WTC11 (cell line): ENCODE data around the gene ARHGAP10. TPM values are rescaled to one million over a fixed set of nuclear protein-coding genes. Genes with fewer than 3 reads are reported as not detected.

ENCODE experiments used
- ATAC-seq: fragments of 200-7000 bp; cut with Tn5 transposase; 2 replicates; pipeline ENCODE4 v1.10.0; 2021; ENCODE audit warnings: mild to moderate bottlenecking, moderate library complexity
- CTCF ChIA-PET: fragments of 300-600 bp; sonication (Branson Sonifier 250); formaldehyde crosslinking; loops from one replicate; lab custom pipeline; 2021; ENCODE audit warnings: antibody characterized with exemption; lab: Charles Lee
- POLR2A ChIA-PET: fragments of 350-600 bp; sonication (Branson Sonifier 250); formaldehyde crosslinking; loops from one replicate; lab custom pipeline; 2021; ENCODE audit warnings: antibody characterized with exemption; lab: Charles Lee
- DNase-seq: peaks from one replicate; pipeline ENCODE4 v3.0.0; 2021; ENCODE audit warnings: low spot score
- H3K27ac Mint-ChIP-seq: 2 replicates; pipeline ENCODE4 v1.8.0; 2021; ENCODE audit warnings: mixed read lengths
- H3K27me3 Mint-ChIP-seq: 2 replicates; pipeline ENCODE4 v1.8.0; 2021; ENCODE audit warnings: low read depth, mild to moderate bottlenecking, moderate library complexity, mixed read lengths
- H3K36me3 Mint-ChIP-seq: 2 replicates; pipeline ENCODE4 v1.8.0; 2021; ENCODE audit warnings: mixed read lengths
- H3K4me1 Mint-ChIP-seq: 2 replicates; pipeline ENCODE4 v1.8.0; 2022; ENCODE audit warnings: mixed read lengths
- H3K4me3 Mint-ChIP-seq: 2 replicates; pipeline ENCODE4 v1.8.0; 2021; ENCODE audit warnings: mild to moderate bottlenecking, moderate library complexity, mixed read lengths
- H3K9me3 Mint-ChIP-seq: 2 replicates; pipeline ENCODE4 v1.8.0; 2021; ENCODE audit warnings: mixed read lengths
- ATF2 ChIP-seq: sonication (generic); formaldehyde crosslinking; IDR thresholded peaks from 2 replicates; pipeline ENCODE4 v1.8.1; 2022; ENCODE audit warnings: low read depth, missing genetic modification reagents, borderline replicate concordance
- CBFB ChIP-seq: sonication (generic); formaldehyde crosslinking; IDR thresholded peaks from 2 replicates; pipeline ENCODE4 v1.8.1; 2022; ENCODE audit warnings: mild to moderate bottlenecking, low read depth, missing genetic modification reagents
- CREB1 ChIP-seq: sonication (generic); formaldehyde crosslinking; IDR thresholded peaks from 2 replicates; pipeline ENCODE4 v1.8.0; 2023; ENCODE audit warnings: mild to moderate bottlenecking, missing genetic modification reagents
- EMX1 ChIP-seq: fragments of 250-450 bp; sonication (Bioruptor Pico); IDR thresholded peaks from 2 replicates; pipeline ENCODE4 v1.8.0; 2021; ENCODE audit warnings: mild to moderate bottlenecking
- ERG ChIP-seq: fragments of 250-450 bp; sonication (Bioruptor Pico); IDR thresholded peaks from 2 replicates; pipeline ENCODE4 v1.8.0; 2021; ENCODE audit warnings: mild to moderate bottlenecking
- GABPB1 ChIP-seq: sonication (generic); formaldehyde crosslinking; IDR thresholded peaks from 2 replicates; pipeline ENCODE4 v1.8.1; 2023; ENCODE audit warnings: mild to moderate bottlenecking, missing genetic modification reagents
- KAT7 ChIP-seq: sonication (generic); formaldehyde crosslinking; IDR thresholded peaks from 2 replicates; pipeline ENCODE4 v1.8.1; 2023; ENCODE audit warnings: missing genetic modification reagents, mild to moderate bottlenecking, borderline replicate concordance
- NR3C1 ChIP-seq: sonication (generic); formaldehyde crosslinking; conservative IDR thresholded peaks from 2 replicates; pipeline ENCODE4 v1.8.1; 2023; ENCODE audit warnings: low read depth, mild to moderate bottlenecking, missing genetic modification reagents
- PRRX2 ChIP-seq: fragments of 250-450 bp; sonication (Bioruptor Pico); IDR thresholded peaks from 2 replicates; pipeline ENCODE4 v1.8.0; 2021; ENCODE audit warnings: mild to moderate bottlenecking
- RORB ChIP-seq: fragments of 250-450 bp; sonication (Bioruptor Pico); IDR thresholded peaks from 2 replicates; pipeline ENCODE4 v1.9.0; 2021; ENCODE audit warnings: mild to moderate bottlenecking
- TP53 ChIP-seq: sonication (generic); formaldehyde crosslinking; IDR thresholded peaks from 2 replicates; pipeline ENCODE4 v1.8.1; 2023; ENCODE audit warnings: mild to moderate bottlenecking, missing genetic modification reagents
- ZNF138 ChIP-seq: sonication (generic); formaldehyde crosslinking; conservative IDR thresholded peaks from 2 replicates; pipeline ENCODE4 v1.8.1; 2022; ENCODE audit warnings: mild to moderate bottlenecking, moderate library complexity, missing genetic modification reagents
- ZSCAN18 ChIP-seq: fragments of 250-450 bp; sonication (Bioruptor Pico); IDR thresholded peaks from 2 replicates; pipeline ENCODE4 v2.1.2; 2022; ENCODE audit warnings: mild to moderate bottlenecking, moderate library complexity
- total RNA-seq: library from RNA; stranded (reverse); gene quantifications from 3 replicates; pipeline ENCODE4 v1.2.3, GENCODE V29; 2021
- TF ChIP-seq, protein P1 (sequence below): sonication (generic); formaldehyde crosslinking; IDR thresholded peaks from 2 replicates; pipeline ENCODE4 v1.8.0; 2022; ENCODE audit warnings: missing genetic modification reagents
- TF ChIP-seq, protein P2 (sequence below): fragments of 250-450 bp; sonication (Bioruptor Pico); IDR thresholded peaks from 2 replicates; pipeline ENCODE4 v1.9.0; 2021; ENCODE audit warnings: mild to moderate bottlenecking
- TF ChIP-seq, protein P3 (sequence below): sonication (generic); formaldehyde crosslinking; IDR thresholded peaks from 2 replicates; pipeline ENCODE4 v1.8.1; 2023; ENCODE audit warnings: mild to moderate bottlenecking, missing genetic modification reagents, moderate library complexity

Gene ARHGAP10
- total RNA-seq, 1 experiment from 2014 or later: 9.6 TPM

DNA sequence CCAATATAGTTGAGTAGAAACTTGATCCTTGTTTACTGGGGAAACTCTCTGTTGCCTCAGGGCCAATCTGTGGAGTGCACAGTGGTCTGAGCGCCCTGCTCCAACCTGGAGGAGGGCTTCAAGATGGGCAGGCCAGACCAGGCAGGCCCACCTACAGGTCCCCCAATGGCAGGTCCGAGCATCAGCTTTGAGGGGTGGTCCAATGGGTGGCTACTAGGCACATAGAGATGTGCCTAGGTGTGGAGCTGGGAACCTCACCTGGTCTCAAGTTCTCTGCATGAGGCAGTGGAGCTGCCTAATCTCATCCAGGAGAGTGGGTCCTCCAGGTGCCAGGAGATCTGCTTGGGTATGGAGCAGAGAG lies 252.9 kb downstream of the ARHGAP10 start:
- ATAC-seq: no peak
- ChIA-PET CTCF (interaction anchor here (2.2 kb wide), 1 partner anchor 9 kb away, joined by 8 read pairs; no protein-coding TSS in a partner anchor), POLR2A (no interaction called here)

More for the DNA sequence above, 252.9 kb downstream of the ARHGAP10 start:
- no peaks in the 10 kb centered on the region for H3K36me3 Mint-ChIP-seq
- no peak overlapping the region for H3K27ac Mint-ChIP-seq
- TF ChIP-seq NR3C1 (CRISPR knock-in tag): no peak
- no peak for TF ChIP-seq PRRX2
- TF ChIP-seq CREB1 (CRISPR knock-in tag): no peak
- no peak for TF ChIP-seq CBFB (CRISPR knock-in tag)
- no peak for TF ChIP-seq ZNF138 (CRISPR knock-in tag)
- no peak for TF ChIP-seq ATF2
- TF ChIP-seq, protein P1, sequence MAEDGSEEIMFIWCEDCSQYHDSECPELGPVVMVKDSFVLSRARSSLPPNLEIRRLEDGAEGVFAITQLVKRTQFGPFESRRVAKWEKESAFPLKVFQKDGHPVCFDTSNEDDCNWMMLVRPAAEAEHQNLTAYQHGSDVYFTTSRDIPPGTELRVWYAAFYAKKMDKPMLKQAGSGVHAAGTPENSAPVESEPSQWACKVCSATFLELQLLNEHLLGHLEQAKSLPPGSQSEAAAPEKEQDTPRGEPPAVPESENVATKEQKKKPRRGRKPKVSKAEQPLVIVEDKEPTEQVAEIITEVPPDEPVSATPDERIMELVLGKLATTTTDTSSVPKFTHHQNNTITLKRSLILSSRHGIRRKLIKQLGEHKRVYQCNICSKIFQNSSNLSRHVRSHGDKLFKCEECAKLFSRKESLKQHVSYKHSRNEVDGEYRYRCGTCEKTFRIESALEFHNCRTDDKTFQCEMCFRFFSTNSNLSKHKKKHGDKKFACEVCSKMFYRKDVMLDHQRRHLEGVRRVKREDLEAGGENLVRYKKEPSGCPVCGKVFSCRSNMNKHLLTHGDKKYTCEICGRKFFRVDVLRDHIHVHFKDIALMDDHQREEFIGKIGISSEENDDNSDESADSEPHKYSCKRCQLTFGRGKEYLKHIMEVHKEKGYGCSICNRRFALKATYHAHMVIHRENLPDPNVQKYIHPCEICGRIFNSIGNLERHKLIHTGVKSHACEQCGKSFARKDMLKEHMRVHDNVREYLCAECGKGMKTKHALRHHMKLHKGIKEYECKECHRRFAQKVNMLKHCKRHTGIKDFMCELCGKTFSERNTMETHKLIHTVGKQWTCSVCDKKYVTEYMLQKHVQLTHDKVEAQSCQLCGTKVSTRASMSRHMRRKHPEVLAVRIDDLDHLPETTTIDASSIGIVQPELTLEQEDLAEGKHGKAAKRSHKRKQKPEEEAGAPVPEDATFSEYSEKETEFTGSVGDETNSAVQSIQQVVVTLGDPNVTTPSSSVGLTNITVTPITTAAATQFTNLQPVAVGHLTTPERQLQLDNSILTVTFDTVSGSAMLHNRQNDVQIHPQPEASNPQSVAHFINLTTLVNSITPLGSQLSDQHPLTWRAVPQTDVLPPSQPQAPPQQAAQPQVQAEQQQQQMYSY: no peak
- no peak for TF ChIP-seq ZSCAN18 (CRISPR knock-in tag)
- no peak for TF ChIP-seq EMX1 (CRISPR knock-in tag)
- TF ChIP-seq ERG: no peak
- no peak for TF ChIP-seq TP53 (CRISPR knock-in tag)
- TF ChIP-seq, protein P2, sequence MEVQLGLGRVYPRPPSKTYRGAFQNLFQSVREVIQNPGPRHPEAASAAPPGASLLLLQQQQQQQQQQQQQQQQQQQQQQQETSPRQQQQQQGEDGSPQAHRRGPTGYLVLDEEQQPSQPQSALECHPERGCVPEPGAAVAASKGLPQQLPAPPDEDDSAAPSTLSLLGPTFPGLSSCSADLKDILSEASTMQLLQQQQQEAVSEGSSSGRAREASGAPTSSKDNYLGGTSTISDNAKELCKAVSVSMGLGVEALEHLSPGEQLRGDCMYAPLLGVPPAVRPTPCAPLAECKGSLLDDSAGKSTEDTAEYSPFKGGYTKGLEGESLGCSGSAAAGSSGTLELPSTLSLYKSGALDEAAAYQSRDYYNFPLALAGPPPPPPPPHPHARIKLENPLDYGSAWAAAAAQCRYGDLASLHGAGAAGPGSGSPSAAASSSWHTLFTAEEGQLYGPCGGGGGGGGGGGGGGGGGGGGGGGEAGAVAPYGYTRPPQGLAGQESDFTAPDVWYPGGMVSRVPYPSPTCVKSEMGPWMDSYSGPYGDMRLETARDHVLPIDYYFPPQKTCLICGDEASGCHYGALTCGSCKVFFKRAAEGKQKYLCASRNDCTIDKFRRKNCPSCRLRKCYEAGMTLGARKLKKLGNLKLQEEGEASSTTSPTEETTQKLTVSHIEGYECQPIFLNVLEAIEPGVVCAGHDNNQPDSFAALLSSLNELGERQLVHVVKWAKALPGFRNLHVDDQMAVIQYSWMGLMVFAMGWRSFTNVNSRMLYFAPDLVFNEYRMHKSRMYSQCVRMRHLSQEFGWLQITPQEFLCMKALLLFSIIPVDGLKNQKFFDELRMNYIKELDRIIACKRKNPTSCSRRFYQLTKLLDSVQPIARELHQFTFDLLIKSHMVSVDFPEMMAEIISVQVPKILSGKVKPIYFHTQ (CRISPR knock-in tag): no peak
- TF ChIP-seq, protein P3, sequence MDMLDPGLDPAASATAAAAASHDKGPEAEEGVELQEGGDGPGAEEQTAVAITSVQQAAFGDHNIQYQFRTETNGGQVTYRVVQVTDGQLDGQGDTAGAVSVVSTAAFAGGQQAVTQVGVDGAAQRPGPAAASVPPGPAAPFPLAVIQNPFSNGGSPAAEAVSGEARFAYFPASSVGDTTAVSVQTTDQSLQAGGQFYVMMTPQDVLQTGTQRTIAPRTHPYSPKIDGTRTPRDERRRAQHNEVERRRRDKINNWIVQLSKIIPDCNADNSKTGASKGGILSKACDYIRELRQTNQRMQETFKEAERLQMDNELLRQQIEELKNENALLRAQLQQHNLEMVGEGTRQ (CRISPR knock-in tag): no peak
- TF ChIP-seq KAT7 (CRISPR knock-in tag): no peak
- no peak for TF ChIP-seq RORB (CRISPR knock-in tag)
- no peak for TF ChIP-seq GABPB1 (CRISPR knock-in tag)
- H3K4me1 Mint-ChIP-seq: peaks cover 43% of the 10 kb centered on the region
- H3K27me3 Mint-ChIP-seq: no peaks in the 10 kb centered on the region
- H3K4me3 Mint-ChIP-seq: no peak overlapping the region
- no peak for DNase-seq
- H3K9me3 Mint-ChIP-seq: no peaks in the 10 kb centered on the region
